IPS-NIHi7 (cell line): ENCODE measurements around the gene SLC46A1.

ENCODE experiments used
- DNase-seq: peaks from one replicate; pipeline ENCODE4 v3.0.0; 2012; ENCODE audit warnings: mixed read lengths; ENCODE audit errors: extremely low spot score

SLC46A1 gene

DNA sequence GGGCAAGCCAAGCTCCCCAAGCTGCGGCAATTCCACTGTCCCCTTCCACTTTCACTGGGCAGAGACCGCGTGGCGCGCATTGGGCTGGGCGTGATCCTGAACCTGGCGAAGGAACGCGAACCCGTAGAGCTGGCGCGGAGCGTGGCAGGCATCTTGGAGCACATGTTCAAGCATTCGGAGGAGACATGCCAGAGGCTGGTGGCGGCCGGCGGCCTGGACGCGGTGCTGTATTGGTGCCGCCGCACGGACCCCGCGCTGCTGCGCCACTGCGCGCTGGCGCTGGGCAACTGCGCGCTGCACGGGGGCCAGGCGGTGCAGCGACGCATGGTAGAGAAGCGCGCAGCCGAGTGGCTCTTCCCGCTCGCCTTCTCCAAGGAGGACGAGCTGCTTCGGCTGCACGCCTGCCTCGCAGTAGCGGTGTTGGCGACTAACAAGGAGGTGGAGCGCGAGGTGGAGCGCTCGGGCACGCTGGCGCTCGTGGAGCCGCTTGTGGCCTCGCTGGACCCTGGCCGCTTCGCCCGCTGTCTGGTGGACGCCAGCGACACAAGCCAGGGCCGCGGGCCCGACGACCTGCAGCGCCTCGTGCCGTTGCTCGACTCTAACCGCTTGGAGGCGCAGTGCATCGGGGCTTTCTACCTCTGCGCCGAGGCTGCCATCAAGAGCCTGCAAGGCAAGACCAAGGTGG is 24.7 kb downstream of the SLC46A1 start:
- DNase-seq, result peak; percentile 76

GRCh38 chr17:28379814-28380801 is 25.9 kb downstream of the SLC46A1 start:
- DNase-seq, result no peak

DNA sequence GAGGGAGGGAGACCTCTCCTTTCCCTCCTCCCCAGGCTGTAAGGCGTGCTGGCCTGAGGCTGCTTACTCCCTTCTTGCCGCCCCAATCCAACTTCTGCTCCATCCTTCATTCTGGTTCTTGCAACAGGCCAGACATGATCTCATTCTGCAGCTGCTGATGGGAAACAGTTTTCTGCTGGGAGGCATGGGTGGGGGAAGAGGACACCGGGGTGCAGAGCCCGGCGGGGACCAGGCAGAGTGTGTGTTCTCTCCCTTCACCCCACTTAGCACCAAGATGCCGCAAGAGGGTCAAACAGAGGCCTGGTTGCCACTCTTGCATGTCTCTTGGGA is 33.1 kb downstream of the SLC46A1 start:
- DNase-seq, result no peak

GRCh38 chr17:28372203-28372944 is 33.6 kb downstream of the SLC46A1 start:
- no peak for DNase-seq

DNA sequence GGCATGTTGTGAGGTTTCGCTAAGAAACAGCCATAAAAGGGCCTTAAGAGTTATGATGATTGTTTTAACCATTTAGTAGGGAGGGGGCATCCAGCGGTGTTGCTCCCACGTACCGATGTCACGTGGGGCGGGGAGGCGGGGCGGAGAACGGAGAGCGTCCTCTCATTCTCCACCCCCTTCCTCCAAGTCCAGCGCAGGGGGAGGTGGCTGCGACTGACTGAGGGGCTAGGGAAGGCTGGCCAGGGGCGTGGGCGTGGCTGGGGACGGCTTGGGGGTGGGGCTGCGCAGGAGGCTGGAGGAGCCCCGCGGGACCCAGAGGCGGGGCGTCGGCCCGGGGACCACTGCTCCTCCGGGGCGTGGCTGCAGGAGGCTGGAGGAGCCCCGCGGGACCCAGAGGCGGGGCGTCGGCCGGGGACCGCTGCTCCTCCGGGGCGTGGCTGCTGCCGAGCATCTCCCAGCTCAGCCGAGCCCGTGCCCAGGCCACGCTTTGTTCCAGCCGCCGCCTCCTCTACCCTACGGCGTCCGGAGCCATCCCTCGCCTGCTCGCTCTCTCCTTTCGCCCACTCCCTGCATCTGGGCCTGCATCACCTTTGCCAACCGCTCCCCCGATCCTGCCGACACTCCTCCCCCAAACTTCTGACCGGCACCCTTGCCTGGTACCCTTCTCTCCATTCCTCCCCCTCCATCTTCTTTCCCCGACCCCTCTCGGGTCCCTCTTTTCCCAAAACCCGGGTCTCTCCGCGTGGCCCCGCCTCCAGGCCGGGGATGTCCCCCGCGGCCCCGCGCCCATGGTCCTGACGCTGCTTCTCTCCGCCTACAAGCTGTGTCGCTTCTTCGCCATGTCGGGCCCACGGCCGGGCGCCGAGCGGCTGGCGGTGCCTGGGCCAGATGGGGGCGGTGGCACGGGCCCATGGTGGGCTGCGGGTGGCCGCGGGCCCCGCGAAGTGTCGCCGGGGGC is 34.5 kb downstream of the SLC46A1 start, which contains the start of gene SARM1:
SARM1 (plus strand) TSS at position 450 of the 958 bp plus-strand sequence; CDS start at position 789, 339 bp downstream.
- peak; percentile 97 for DNase-seq

DNA sequence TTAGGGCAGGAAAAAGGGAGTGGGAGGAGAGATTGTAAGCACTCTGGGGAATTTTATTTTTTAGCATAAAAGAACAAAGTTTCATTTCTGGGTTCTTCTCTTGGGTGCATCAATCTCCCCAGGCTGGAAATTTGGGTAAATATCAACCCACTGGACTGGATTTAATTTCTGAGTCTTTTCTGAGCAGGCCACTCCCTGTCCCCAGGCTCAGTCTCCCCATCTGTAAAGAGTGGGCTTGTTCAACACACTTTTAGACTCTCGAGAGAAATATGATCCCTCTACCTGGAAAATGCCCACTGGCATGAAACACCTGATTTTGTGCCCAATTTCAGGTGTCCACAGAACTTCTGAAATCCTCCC is 35.3 kb downstream of the SLC46A1 start:
- no peak for DNase-seq

- DNase-seq, result peak; percentile 68
Observed at GRCh38 chr17:28370035-28370743, 35.8 kb downstream of the SLC46A1 start, which contains the start of gene VTN. Gene VTN, minus strand, starts transcription at chr17:28370307. Its CDS starts 104 bp downstream, at chr17:28370203.

DNA sequence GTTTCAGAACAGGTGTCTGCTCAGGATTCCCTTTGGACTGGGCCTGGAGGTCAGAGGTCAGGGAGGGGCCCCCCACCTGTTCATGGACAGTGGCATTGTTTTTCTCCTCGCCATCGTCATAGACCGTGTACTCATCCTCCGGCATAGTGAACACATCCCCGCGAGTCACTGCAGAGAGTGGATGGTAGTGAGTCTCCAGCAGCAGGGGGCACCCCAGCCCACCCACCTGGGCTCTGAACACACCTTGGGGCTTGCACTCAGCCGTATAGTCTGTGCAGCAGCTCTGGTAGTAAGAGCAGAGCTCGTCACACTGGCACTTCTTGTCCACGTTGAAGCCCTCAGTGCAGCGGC is 36.4 kb downstream of the SLC46A1 start:
- no peak for DNase-seq

DNA sequence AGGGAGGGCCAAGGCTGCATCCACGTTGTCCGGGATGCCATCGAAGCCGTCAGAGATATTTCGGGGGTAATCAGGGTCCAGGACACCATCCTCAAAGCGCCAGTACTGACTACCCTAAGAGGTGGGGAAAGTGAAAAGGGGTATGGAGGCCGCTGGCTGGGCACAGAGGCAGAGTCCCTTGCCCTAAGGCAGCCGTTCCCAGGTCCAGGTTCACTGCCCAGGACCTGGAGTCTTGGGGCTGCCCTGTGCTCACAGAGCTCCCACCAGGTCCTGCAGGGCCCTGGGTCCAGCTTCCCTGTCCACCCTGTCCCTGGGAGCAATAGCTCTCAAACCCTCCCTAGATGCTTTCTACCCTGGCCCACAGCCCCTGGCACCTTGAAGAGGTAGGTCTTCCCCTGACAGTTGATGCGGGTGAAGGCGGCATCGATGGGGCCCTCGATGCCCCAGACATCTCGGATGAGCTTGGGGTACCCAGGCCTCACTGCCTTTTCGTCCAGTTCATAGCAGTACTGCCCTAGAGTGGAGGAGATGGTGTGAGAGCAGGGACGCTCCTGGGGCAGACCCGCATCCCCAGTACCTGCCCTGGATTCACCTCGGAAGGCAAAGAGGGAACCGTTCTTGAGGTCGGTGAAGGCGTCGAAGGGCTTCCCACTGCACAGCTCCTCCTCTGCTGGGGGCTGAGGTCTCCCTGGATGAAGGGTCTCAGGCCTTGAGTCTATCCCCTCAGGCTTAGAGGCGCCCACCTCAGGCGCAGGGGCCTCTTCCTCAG is 36.9 kb downstream of the SLC46A1 start:
- DNase-seq, result no peak

GRCh38 chr17:28368306-28368831 is 37.6 kb downstream of the SLC46A1 start:
- no peak for DNase-seq

GRCh38 chr17:28367641-28368305 is 38.2 kb downstream of the SLC46A1 start:
- DNase-seq, result no peak

- DNase-seq, result no peak
Observed at GRCh38 chr17:28366605-28367004, 39.4 kb downstream of the SLC46A1 start.

DNA sequence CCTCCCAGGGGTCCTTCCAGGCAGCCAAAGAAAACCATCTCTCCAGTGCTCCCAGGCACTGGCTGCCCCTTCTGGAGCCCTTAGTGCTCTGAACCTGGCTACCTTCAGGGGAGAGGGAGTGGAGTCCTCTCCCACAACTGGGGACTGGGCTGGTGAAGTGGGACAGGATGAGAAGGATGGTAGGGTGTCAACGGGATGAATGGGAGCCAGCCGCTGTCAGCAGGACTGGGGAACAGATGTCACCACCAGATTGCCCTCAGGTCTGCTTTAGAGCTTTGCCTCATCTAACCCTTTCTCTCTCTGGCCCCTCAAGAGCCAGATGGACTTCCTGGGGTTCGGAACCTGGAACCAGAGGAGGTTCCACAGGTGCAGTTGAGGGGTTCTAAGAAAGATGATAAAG is 40.5 kb downstream of the SLC46A1 start:
- no peak for DNase-seq

DNA sequence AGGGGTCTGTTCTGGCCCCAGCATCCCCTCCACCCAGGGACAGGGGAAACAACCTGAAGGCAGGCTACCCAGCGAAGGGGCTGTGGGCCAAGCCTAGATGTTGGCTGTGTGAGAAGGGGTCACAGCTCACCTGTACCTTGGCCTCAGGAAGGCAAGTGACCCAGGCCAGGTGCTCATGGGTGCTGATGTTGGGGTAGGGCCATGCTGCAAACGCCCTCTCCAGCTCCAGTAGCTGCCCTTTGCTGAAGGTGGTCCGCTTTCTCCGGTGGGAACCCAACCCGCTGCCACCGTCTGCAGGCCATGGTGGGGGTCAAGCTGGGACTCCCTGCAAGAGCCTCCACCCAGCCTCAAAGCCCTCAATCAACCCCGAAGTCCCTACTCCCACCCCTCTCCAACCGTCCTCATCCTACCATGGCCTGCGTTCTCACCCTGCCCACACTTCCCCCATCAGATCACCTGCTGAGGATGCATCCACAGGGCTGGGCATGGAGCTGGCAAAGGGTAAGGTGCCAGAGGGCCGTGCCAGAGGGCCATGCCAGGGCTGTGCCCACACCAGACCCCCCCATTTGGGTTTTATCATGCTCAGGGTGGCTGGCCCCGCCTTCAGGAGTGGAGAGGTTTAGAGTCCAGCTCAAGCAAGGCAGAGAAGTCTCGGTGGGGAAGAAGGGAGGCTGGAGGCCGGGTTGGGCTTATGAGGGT is 41.2 kb downstream of the SLC46A1 start, which contains the start of gene SEBOX:
SEBOX (minus strand) TSS at position 535 of the 699 bp plus-strand sequence; CDS start at position 487, 48 bp downstream.
- no peak for DNase-seq

- no peak for DNase-seq
Observed at GRCh38 chr17:28363776-28364650, 42.0 kb downstream of the SLC46A1 start.

DNA sequence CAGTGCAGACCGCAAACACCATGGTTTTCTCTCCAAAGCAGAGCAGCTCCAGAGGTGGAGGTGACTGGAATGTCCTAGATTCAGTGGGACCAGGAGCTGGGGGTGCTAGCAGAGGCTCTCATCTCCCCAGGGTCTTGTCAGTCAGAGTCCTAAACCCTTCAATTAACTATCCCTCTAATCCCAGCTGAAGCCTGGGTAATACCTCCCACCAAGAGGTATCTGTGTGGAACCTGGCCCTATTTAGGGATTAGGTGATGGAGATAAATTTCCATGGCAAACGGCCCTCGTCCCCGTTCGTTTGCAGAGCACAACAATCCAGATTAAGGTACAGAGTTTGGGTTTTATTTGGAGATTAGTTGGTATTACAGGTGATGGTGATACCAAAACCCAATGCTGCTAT is 42.8 kb downstream of the SLC46A1 start:
- DNase-seq, result no peak

DNA sequence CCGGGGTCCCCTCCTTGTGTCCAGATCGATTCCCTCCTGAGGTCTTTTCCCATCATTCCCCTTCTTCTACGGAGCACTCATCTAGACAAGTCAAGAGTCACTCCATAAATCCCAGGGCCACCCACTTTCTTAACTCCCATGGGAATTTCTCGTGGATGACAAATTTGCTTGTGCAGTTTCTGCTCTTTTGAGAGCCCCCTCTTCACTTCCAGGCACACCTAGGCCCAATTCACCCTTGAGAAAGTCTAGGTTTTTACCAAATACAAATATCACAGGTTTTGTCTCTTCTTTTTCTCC is 48.2 kb downstream of the SLC46A1 start:
- DNase-seq, result no peak
